Nephron (organoid): ENCODE measurements around the gene GALNT2.

Experiments
- H3K27ac Mint-ChIP-seq, 3 experiments: 2 replicates each; pipeline ENCODE4 v1.8.0; 2020; ENCODE audit warnings: mixed read lengths in 3 of 3, mild to moderate bottlenecking in 2 of 3, moderate library complexity in 1 of 3
- H3K27me3 Mint-ChIP-seq: 2 replicates; pipeline ENCODE4 v1.8.0; 2021; ENCODE audit warnings: low read depth, mild to moderate bottlenecking, moderate library complexity, mixed read lengths
- H3K36me3 Mint-ChIP-seq: 2 replicates; pipeline ENCODE4 v1.8.0; 2020; ENCODE audit warnings: low read depth, mixed read lengths
- H3K4me1 Mint-ChIP-seq: 2 replicates; pipeline ENCODE4 v1.8.0; 2020; ENCODE audit warnings: mixed read lengths
- H3K4me3 Mint-ChIP-seq, 3 experiments: 2 replicates each; pipeline ENCODE4 v1.8.0; 2020; ENCODE audit warnings: mild to moderate bottlenecking in 3 of 3, mixed read lengths in 3 of 3, moderate library complexity in 2 of 3
- H3K9me3 Mint-ChIP-seq: 2 replicates; pipeline ENCODE4 v1.8.0; 2020; ENCODE audit warnings: mixed read lengths
- CTCF ChIP-seq, 3 experiments: fragments of 200-600 bp; sonication (generic); IDR thresholded peaks; one replicate each; pipeline ENCODE4 v1.5.0; 2021; ENCODE audit warnings: antibody characterized with exemption in 3 of 3; ENCODE audit not compliant: unreplicated experiment in 3 of 3

GALNT2 gene

GRCh38 chr1:230087028-230087716, 20.1 kb downstream of the GALNT2 start:
- no peak overlapping the region for H3K4me3 Mint-ChIP-seq
- H3K27me3 Mint-ChIP-seq = peaks cover 14% of the 10 kb centered on the region
- peak overlapping the region; percentile 29 to 71 (median 66) for H3K27ac Mint-ChIP-seq
- H3K4me1 Mint-ChIP-seq = peaks cover 54% of the 10 kb centered on the region
- peaks cover 4% of the 10 kb centered on the region for H3K9me3 Mint-ChIP-seq
- peaks cover 25% of the 10 kb centered on the region for H3K36me3 Mint-ChIP-seq
- TF ChIP-seq CTCF (IDR thresholded peaks at IDR 0.05; ENCODE audit: unreplicated experiment in 3 of 3) = no peak

GRCh38 chr1:230087717-230088105, 20.7 kb downstream of the GALNT2 start:
- no peak for TF ChIP-seq CTCF (IDR thresholded peaks at IDR 0.05; ENCODE audit: unreplicated experiment in 3 of 3)
- Mint-ChIP-seq H3K36me3 (peaks cover 28% of the 10 kb centered on the region), H3K4me1 (peaks cover 51% of the 10 kb centered on the region), H3K9me3 (peaks cover 1% of the 10 kb centered on the region), H3K27me3 (peaks cover 12% of the 10 kb centered on the region), H3K4me3 (no peak overlapping the region), H3K27ac (peak overlapping the region; percentile 45 to 71 (median 66))

GRCh38 chr1:230090194-230090711, 23.2 kb downstream of the GALNT2 start:
- Mint-ChIP-seq H3K9me3 (no peaks in the 10 kb centered on the region), H3K27me3 (peaks cover 6% of the 10 kb centered on the region), H3K27ac (no peak overlapping the region), H3K4me1 (peaks cover 35% of the 10 kb centered on the region), H3K36me3 (peaks cover 38% of the 10 kb centered on the region), H3K4me3 (no peak overlapping the region)
- no peak for TF ChIP-seq CTCF (IDR thresholded peaks at IDR 0.05; ENCODE audit: unreplicated experiment in 3 of 3)

GRCh38 chr1:230091473-230092231, 24.6 kb downstream of the GALNT2 start:
- Mint-ChIP-seq H3K4me1 (peaks cover 22% of the 10 kb centered on the region), H3K36me3 (peaks cover 38% of the 10 kb centered on the region), H3K9me3 (no peaks in the 10 kb centered on the region), H3K27me3 (peaks cover 7% of the 10 kb centered on the region), H3K4me3 (no peak overlapping the region), H3K27ac (no peak overlapping the region)
- no peak for TF ChIP-seq CTCF (IDR thresholded peaks at IDR 0.05; ENCODE audit: unreplicated experiment in 3 of 3)

GRCh38 chr1:230094746-230095145, 27.7 kb downstream of the GALNT2 start:
- TF ChIP-seq CTCF (IDR thresholded peaks at IDR 0.05; ENCODE audit: unreplicated experiment in 3 of 3) = no peak
- peaks cover 25% of the 10 kb centered on the region for H3K27me3 Mint-ChIP-seq
- H3K4me1 Mint-ChIP-seq = peaks cover 5% of the 10 kb centered on the region
- no peaks in the 10 kb centered on the region for H3K9me3 Mint-ChIP-seq
- peaks cover 38% of the 10 kb centered on the region for H3K36me3 Mint-ChIP-seq
- no peak overlapping the region for H3K4me3 Mint-ChIP-seq
- no peak overlapping the region for H3K27ac Mint-ChIP-seq
